Measurements from ENCODE around the gene CRK.
"Not testable (repeated sequence)": the region's sequence is repeated elsewhere in the genome, so short reads cannot be mapped to it uniquely, and the experiment has no call there.

CRK gene

DNA sequence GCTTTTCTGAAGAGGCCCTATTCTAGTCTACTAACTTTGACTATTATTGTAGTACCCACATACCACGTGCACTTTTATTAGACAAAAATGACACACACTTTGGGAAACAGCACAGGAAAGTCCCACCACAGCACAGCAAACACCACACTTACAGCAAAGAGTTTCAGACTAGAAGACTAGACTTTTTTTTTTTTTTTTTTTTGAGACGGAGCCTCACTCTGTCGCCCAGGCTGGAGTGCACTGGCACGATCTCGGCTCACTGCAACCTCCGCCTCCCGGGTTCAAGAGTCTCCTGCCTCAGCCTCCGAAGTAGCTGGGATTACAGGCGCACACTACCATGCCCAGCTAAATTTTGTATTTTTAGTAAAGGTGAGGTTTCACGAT, 76.1 kb downstream of the CRK start:
- DNase-seq = no peak

- no peak for DNase-seq
Measured at GRCh38 chr17:1379208-1379929, 76.7 kb downstream of the CRK start.

GRCh38 chr17:1378476-1378860, 77.6 kb downstream of the CRK start:
- DNase-seq = not testable (repeated sequence)

GRCh38 chr17:1377334-1377733, 78.7 kb downstream of the CRK start:
- no peak for DNase-seq

GRCh38 chr17:1376061-1376460, 80.0 kb downstream of the CRK start:
- no peak for DNase-seq

DNA sequence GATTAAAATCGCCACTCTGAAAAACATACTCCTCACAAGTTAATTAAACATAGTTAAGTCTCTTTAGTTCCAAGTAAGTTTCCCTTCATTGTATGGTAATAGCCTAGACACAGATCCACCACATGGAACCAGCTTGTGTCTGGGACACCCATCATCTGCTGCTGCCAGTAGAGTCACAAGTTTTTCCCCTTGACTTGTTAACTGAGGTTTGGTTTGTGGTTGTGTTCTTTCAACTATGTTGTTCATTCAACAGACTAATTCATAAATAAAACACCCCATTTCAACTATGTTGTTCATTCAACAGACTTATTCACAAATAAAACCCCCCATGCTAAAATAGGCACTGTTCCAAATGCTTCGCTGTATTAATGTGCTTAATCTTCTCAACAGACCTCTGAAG, 80.4 kb downstream of the CRK start:
- no peak for DNase-seq

DNA sequence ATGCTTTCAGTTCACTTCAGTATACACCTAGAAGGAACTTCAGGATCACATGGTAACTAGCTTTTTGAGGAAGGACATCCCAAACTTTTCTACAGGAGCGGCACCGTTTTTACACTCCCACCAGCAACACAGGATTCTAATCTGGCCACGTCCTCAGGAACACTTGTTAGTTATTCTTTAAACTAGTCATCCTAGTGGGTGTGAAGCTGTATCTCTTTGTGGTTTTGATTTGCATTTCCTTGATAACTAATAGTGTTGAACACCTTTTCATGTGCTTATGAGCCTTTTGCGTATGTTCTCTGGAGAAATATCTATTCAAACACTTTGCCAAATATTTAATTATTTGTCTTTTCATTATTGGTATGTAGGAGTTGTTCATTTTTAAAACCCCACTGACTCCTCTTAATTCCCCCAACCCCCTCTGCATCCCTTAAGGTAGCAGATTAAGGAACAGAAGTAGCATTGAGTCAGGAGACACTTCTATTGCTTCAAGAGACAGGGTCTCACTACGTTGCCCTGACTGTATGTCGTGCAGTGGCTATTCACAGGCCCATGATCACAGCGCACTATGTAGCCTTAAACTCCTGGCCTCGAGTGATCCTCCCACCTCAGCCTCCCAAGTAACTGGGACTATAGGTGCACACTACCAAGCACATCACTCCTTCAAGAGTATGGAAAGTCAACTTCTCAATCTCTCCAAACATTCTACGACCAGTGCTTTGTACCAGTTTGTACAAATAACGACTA, 81.4 kb downstream of the CRK start:
- DNase-seq = no peak

GRCh38 chr17:1373707-1374237, 82.3 kb downstream of the CRK start:
- DNase-seq = peak; percentile 28

- DNase-seq = no peak
Measured at GRCh38 chr17:1372618-1373017, 83.4 kb downstream of the CRK start.

GRCh38 chr17:1371893-1372590, 84.0 kb downstream of the CRK start:
- DNase-seq = no peak

All from NCI-H2171 treated with DMSO at 0.1 percent for 48 hours (cell line).